ENCODE results near the gene OR2S2.
"Not testable (repeated sequence)": the region's sequence is repeated elsewhere in the genome, so short reads cannot be mapped to it uniquely, and the experiment has no call there.

The OR2S2 gene

GRCh38 chr9:35938474-35939356, 19.2 kb downstream of the OR2S2 start:
- intact Hi-C loops (cut with DNase I), result no loop called here
- no peak for DNase-seq

GRCh38 chr9:35937227-35937626, 20.7 kb downstream of the OR2S2 start:
- intact Hi-C loops (cut with DNase I), result no loop called here
- no peak for DNase-seq

- intact Hi-C loops (cut with DNase I), result no loop called here
- DNase-seq, result no peak
These were observed 22.0 kb downstream of the OR2S2 start for GRCh38 chr9:35935755-35936509.

DNA sequence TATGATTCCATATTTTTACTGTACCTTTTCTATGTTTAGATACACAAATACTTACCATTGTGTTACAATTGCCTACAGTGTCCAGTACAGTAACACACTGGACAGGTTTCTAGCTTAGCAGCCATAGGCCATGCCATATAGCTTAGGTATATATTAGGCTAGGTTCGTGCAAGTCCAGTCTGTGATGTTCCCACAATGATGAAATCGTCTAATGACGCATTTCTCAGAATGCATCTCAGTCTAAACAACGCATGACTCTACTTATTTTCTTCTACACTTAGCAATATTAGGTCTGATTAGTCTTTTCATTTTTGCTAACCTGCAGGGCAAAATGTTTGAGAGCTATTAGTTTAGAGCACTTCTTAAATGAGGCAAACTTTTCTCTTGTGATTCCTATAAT, 22.7 kb downstream of the OR2S2 start:
- DNase-seq, result no peak
- intact Hi-C loops (cut with DNase I), result no loop called here

DNA sequence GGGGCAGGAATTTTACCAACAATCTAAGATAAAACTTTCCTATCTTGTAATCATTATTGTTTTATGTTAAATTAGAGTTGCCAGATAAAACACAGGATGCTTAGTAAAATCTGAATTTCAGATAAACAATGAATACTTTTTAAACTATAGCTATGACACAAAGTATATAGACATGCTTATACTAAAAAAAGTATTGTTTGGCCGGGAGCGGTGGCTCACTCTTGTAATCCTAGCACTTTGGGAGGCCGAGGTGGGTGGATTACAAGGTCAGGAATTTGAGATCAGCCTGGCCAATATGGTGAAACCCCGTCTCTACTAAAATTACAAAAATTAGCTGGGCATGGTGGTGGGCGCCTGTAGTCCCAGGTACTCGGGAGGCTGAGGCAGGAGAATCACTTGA, 23.9 kb downstream of the OR2S2 start:
- intact Hi-C loops (cut with DNase I); DNase-seq: not testable (repeated sequence)

DNA sequence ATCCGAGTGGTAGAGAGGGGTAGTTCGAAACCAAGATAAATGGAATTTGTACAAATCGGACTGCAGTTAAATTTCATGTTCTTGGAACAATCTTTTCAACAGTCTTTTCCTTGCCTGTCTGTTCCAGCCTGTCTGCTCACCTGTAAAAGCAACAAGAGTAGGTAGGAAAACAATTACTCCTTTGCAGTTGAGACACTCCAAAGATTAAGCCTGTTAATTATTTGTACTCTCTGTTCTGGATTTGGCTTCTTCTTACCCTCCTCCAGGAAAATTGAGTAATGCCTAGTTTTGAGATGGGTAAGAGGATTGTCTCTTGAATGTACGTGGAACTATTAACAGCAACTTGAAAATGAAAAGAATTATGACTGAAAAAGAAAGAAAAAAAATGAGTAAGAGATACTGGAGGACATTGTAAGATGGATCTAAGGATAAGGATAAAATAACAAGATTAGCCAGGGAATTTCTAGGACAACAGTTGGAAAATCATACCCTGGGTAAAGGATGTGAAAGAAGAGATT, 24.3 kb downstream of the OR2S2 start:
- DNase-seq, result no peak
- intact Hi-C loops (cut with DNase I), result no loop called here

- intact Hi-C loops (cut with DNase I), result no loop called here
- no peak for DNase-seq
These were observed 25.2 kb downstream of the OR2S2 start for GRCh38 chr9:35932735-35933134.

DNA sequence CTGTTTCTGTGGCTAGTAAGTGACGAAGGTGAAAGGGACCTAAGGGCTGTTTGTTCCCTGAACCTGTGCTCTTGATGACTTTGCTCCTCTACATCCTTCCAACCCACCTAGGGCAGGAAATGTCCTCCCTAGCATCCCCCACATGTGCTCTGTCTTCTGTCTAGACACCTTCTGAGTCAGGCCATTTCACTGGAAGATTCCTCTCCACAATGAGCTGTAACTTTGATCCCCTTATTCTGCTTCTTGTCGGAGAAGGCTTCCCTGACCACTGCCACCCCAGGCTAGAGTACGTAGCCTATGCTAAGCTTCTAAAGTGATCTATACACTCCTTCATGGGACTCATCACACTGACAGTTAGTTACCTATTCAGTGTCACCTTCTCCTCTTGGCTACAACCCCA, 27.0 kb downstream of the OR2S2 start:
- no peak for DNase-seq
- intact Hi-C loops (cut with DNase I), result no loop called here

DNA sequence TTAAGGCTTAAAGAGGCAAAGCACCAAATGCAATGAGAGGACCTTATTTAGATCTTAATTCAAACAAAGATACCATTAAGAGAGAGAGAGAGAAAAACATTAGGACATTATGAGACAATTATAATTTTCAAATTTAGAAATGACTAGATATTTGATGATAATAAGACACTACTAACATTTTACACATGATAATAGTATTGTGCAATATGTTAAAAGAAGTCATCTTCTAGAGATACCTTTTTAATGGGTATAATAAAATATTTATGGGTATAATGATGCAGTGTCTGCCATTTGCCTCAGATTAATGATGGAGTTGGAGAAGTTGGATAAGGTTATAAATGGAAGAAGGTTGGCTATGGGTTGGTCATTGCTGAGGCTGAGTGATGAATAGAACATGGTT, 27.4 kb downstream of the OR2S2 start:
- intact Hi-C loops (cut with DNase I), result no loop called here
- DNase-seq, result no peak

GRCh38 chr9:35929453-35929718, 28.6 kb downstream of the OR2S2 start:
- no peak for DNase-seq
- intact Hi-C loops (cut with DNase I), result no loop called here

- DNase-seq, result no peak
- intact Hi-C loops (cut with DNase I), result no loop called here
These were observed 29.1 kb downstream of the OR2S2 start for GRCh38 chr9:35928591-35929452.

- DNase-seq, result peak in 30 of 42 donors; percentile 16 to 88 (median 61)
- intact Hi-C loops (cut with DNase I), result no loop called here
These were observed 33.8 kb downstream of the OR2S2 start for GRCh38 chr9:35923927-35924763.

GRCh38 chr9:35923598-35923926, 34.4 kb downstream of the OR2S2 start:
- intact Hi-C loops (cut with DNase I), result no loop called here
- no peak for DNase-seq

DNA sequence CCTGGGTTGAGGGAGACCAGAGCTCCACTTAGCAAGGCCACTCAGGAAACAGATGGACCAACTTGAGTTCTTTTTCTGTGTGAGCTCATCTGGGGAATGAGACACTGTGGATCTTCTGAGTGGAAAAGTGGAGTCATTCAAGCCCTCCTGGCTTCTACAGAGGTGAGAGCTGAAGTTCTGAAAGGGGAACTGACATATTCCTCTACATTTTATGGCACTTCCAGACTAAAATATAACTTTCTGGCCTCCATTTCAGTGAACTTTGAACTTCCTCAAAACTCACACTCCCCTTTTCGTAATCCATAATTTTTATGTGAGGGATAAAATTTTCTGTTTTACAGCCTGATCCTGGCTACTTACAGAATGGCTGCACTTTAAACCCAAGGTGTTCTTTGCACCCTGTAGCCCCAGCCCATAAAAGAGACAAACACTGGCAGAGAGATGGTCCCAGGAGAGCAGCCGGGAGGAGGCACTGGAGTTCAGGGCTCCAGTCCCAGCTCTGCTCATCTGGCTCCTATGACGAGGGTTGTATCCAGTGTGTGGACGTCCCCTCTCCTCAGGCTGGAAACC, 37.8 kb downstream of the OR2S2 start:
- intact Hi-C loops (cut with DNase I), result no loop called here
- no peak for DNase-seq

DNA sequence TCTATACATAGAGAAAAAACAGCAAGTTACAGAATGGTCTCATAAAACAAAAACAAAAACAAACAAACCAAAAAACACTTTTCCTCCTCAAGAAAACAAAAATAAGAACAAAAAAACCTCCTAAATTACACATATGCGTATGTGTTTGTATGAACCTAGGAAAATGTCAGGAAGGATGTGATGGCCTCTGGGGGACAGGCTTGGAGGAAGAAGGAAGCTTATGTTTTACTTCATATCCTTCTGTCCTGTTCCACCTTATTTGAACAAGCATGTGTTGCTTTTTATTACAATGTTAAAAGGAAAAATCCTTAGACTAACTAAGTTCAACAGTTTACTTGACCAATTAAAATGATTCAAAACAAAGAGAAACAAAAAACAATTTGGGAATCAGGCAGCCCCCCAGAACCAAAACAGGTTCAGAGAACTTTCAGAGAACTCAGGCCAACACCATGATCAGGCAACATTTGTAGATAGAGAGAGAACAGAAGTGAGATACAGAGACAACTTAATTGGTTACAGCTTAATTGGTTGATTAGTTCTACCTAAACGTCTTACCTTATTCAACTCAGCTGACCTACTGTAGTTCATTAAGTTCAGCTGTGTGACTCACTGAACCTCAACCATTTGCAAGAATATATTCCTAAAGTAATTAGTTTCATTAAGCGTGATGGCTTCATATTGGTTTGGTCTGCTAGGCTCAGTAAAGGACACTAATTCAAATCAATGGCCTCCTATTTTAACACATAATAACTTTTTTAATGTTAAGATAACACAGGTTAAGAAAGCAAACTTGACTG, 38.5 kb downstream of the OR2S2 start:
- DNase-seq, result no peak
- intact Hi-C loops (cut with DNase I), result no loop called here

- DNase-seq, result no peak
- intact Hi-C loops (cut with DNase I), result no loop called here
These were observed 39.2 kb downstream of the OR2S2 start for GRCh38 chr9:35918780-35919179.

DNA sequence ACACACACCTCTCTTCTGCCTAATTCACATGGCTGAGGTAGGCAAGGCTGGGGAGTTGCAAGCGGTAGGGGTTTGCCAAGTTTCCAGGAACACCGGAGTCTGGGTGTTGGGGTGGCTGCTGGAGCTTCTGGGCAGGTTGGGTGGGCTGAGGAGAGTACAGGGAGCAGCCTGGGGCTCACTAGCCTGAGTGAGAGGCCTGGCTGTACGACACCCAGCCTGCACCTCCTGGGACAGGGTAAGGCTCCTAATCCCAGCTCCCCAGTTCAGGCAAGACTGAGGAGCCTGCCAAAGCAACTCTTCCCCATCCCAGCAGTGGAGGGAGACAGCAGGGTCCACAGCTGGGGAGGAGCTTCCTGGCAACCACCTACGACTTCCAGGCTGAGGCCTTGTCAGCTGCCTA, 40.7 kb downstream of the OR2S2 start:
- intact Hi-C loops (cut with DNase I), result no loop called here
- DNase-seq, result no peak
